GM13976 (cell line): Measurements from ENCODE around the gene ZNHIT6.

Experiments used
- DNase-seq: peaks from one replicate; pipeline ENCODE4 v3.0.0; 2012; ENCODE audit warnings: low spot score
- CTCF ChIP-seq: IDR thresholded peaks from 2 replicates; pipeline ENCODE4 v1.5.1; 2012; ENCODE audit warnings: borderline replicate concordance, mild to moderate bottlenecking; ENCODE audit not compliant: insufficient read depth; ENCODE audit errors: extremely low read depth, missing control alignments, control extremely low read depth
- in situ Hi-C: fragments of 300-500 bp; cut with MboI; formaldehyde crosslinking; loops from one replicate; pipeline ENCODE4 v1.12.0; 2022; ENCODE audit warnings: low sequenced_read_pairs, mixed read lengths, inconsistent platforms; ENCODE audit not compliant: unreplicated experiment

The ZNHIT6 gene

GRCh38 chr1:85656948-85657347, 51.3 kb downstream of the ZNHIT6 start:
- in situ Hi-C loops = no loop called here
- no peak for DNase-seq
- no peak for TF ChIP-seq CTCF

GRCh38 chr1:85656256-85656655, 52.0 kb downstream of the ZNHIT6 start:
- TF ChIP-seq CTCF = no peak
- DNase-seq = no peak
- in situ Hi-C loops = no loop called here

DNA sequence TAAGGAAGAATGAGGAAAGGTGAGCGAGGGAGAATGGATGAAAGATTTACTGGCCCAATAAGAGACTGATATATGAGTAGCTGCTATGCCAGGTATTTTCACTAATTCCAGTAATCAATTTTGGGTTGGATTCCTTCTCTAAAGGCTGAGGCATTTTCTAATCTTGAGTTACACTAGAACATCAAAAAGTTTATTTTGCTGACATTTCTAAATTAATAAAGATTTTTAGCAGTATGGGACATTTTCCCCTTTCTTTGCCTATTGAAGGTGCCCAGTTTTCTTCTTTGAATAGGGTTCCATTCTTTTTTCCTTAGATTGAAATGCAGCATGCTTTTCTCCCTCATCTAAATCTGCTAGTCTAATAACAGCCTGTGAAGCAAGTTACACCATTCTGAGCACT, 52.9 kb downstream of the ZNHIT6 start:
- DNase-seq = no peak
- no peak for TF ChIP-seq CTCF
- in situ Hi-C loops = no loop called here

DNA sequence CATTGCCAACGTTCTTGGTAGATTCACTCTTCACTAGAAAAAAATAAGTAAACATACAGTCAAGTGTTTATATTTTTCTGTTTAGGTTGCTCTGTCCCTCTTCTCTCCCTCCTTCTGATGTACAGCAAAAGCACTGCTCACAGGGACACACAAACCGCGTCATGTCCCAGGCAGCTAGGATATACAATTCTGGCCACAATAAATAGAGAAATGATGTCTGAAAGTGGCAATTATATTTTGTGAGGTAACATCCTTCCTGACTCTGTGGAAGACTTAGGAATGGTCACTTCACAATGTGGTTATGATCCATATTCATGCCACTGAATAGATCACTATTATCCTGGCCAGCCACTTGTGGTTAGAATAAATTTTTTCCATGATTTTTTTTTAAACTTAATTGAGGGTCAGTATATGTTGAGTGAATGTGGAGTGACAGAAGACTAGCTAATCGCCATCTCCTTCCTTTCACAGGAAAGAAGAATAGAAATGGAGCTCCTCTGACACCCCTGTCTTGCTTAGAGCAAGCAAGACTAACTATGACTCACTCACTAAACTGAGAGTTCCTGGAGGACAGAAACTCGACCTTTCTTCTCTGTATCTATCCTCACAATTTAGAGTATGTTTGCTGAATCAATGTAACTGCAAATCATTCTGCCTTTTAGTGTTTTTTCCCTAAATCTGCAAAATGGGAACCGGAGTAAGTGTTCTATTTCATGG, 54.0 kb downstream of the ZNHIT6 start:
- no peak for TF ChIP-seq CTCF
- in situ Hi-C loops = no loop called here

GRCh38 chr1:85652327-85652726, 55.9 kb downstream of the ZNHIT6 start:
- no peak for TF ChIP-seq CTCF
- in situ Hi-C loops = no loop called here
- no peak for DNase-seq

More for the DNA sequence above, 54.0 kb downstream of the ZNHIT6 start:
- DNase-seq = no peak

- no peak for TF ChIP-seq CTCF
- no peak for DNase-seq
- in situ Hi-C loops = no loop called here
Observed at GRCh38 chr1:85650645-85651044, 57.6 kb downstream of the ZNHIT6 start.
